Breast epithelium (tissue), 3 donors: ENCODE results near the gene GAL.

Experiments used
- CTCF ChIP-seq, 3 donors: fragments of 450-650 bp; IDR thresholded peaks; one replicate each; pipeline ENCODE4 v1.5.1; 2016 to 2017; ENCODE audit warnings: antibody characterized with exemption in 3 of 3, mild to moderate bottlenecking in 3 of 3, moderate library complexity in 3 of 3
- POLR2A ChIP-seq: fragments of 450-650 bp; IDR thresholded peaks from one replicate; pipeline ENCODE4 v1.6.1; 2016; ENCODE audit warnings: antibody characterized with exemption, mild to moderate bottlenecking, moderate library complexity

GRCh38 chr11:68660066-68660810 lies 24.1 kb upstream of the GAL start:
- TF ChIP-seq CTCF (IDR thresholded peaks at IDR 0.05) (no peak), POLR2A (no peak)
